NB4 (cell line): Measurements from ENCODE around the gene ABHD10.

Experiments used
- DNase-seq: peaks from one replicate; pipeline ENCODE4 v3.0.0; 2010; ENCODE audit warnings: low read depth
- H3K4me3 ChIP-seq: one replicate; pipeline ENCODE4 v1.5.1; 2011; ENCODE audit warnings: mild to moderate bottlenecking, low read depth, low read length, moderate library complexity
- CTCF ChIP-seq: IDR thresholded peaks from one replicate; pipeline ENCODE4 v1.5.1; 2012; ENCODE audit warnings: low read depth, low read length
- MAX ChIP-seq: IDR thresholded peaks from 2 replicates; pipeline ENCODE4 v1.6.1; 2011; ENCODE audit warnings: low read depth, low read length
- MYC ChIP-seq: IDR thresholded peaks from 2 replicates; pipeline ENCODE4 v1.6.1; 2011; ENCODE audit warnings: low read depth, low read length
- POLR2A ChIP-seq: IDR thresholded peaks from 2 replicates; pipeline ENCODE4 v1.6.1; 2011; ENCODE audit warnings: mild to moderate bottlenecking; ENCODE audit not compliant: insufficient read length; ENCODE audit errors: extremely low read depth

The ABHD10 gene

GRCh38 chr3:111999484-112000324, 20.9 kb downstream of the ABHD10 start:
- no peak for DNase-seq
- H3K4me3 ChIP-seq: no peak overlapping the region
- TF ChIP-seq CTCF (no peak), MAX (no peak), POLR2A (no peak), MYC (no peak)

- H3K4me3 ChIP-seq: no peak overlapping the region
- no peak for TF ChIP-seq POLR2A
- DNase-seq: no peak
Measured at GRCh38 chr3:112000367-112000771, 21.5 kb downstream of the ABHD10 start.

- no peak overlapping the region for H3K4me3 ChIP-seq
- no peak for DNase-seq
Measured at GRCh38 chr3:112000966-112001365, 22.1 kb downstream of the ABHD10 start.

GRCh38 chr3:112001526-112001925, 22.7 kb downstream of the ABHD10 start:
- no peak for DNase-seq
- no peak overlapping the region for H3K4me3 ChIP-seq
- TF ChIP-seq POLR2A: no peak
- no peak for TF ChIP-seq MYC
- no peak for TF ChIP-seq MAX
- no peak for TF ChIP-seq CTCF

More at GRCh38 chr3:112000966-112001365, 22.1 kb downstream of the ABHD10 start:
- no peak for TF ChIP-seq MYC
- TF ChIP-seq CTCF: no peak
- TF ChIP-seq POLR2A: no peak
- no peak for TF ChIP-seq MAX

- TF ChIP-seq POLR2A (no peak), MYC (no peak), MAX (no peak), CTCF (no peak)
- no peak overlapping the region for H3K4me3 ChIP-seq
- peak; percentile 6 for DNase-seq
Measured at GRCh38 chr3:112002096-112002971, 23.5 kb downstream of the ABHD10 start.
